Prostate gland (tissue), 2 donors: Measurements from ENCODE around the gene PIK3C2G. TPM values are rescaled to one million over a fixed set of nuclear protein-coding genes. Genes with fewer than 3 reads are reported as not detected.

ENCODE experiments used
- DNase-seq: peaks from one replicate; pipeline ENCODE4 v3.0.0-alpha.2; 2019; ENCODE audit warnings: low spot score
- H3K27ac ChIP-seq, 2 donors: fragments of 200-600 bp; sonication (generic); 2 replicates each; pipeline ENCODE4 v1.5.1; 2017 to 2019
- H3K27me3 ChIP-seq: fragments of 200-600 bp; sonication (generic); replicated peaks from 2 replicates; pipeline ENCODE4 v1.5.1; 2019; ENCODE audit not compliant: insufficient read depth
- H3K36me3 ChIP-seq, 2 donors: fragments of 200-600 bp; sonication (generic); 1 replicate in 1 of 2; 2 replicates in 1 of 2; pipeline versions ENCODE4 v1.5.1 to v1.8.1; 2017 to 2019
- H3K4me1 ChIP-seq: fragments of 200-600 bp; sonication (generic); replicated peaks from 2 replicates; pipeline ENCODE4 v1.5.1; 2019
- H3K4me3 ChIP-seq, 2 donors: fragments of 200-600 bp; sonication (generic); 2 replicates each; pipeline ENCODE4 v1.5.1; 2017 to 2019
- H3K9me3 ChIP-seq: fragments of 200-600 bp; sonication (generic); 2 replicates; pipeline ENCODE4 v1.5.1; 2017
- POLR2A ChIP-seq: fragments of 450-650 bp; IDR thresholded peaks from one replicate; pipeline ENCODE4 v1.6.1; 2016; ENCODE audit warnings: antibody characterized with exemption, mild to moderate bottlenecking
- POLR2AphosphoS5 ChIP-seq: sonication (generic); formaldehyde crosslinking; IDR thresholded peaks from one replicate; pipeline ENCODE4 v1.6.1; 2017; ENCODE audit warnings: antibody characterized with exemption
- WGBS: methylation state at CpG from one replicate; pipeline ENCODE4 v1.1.5; 2018; 5-methylcytosine and 5-hydroxymethylcytosine counted together
- intact Hi-C: fragments of 100-400 bp; cut with DNase I; formaldehyde crosslinking; loops from one replicate; pipeline ENCODE4 v1.14.2; 2022
- total RNA-seq, 2 donors: library from RNA; depleted of rRNA; stranded (reverse); fragments of >200 nt; gene quantifications; one replicate each; pipeline ENCODE4 v1.1.0, GENCODE V29; 2016
- TF ChIP-seq, protein P1 (sequence below), 4 experiments: fragments of 200-600 bp in 2 of 4; fragments of 450-650 bp in 2 of 4; sonication (generic) in 2 of 4; IDR thresholded peaks; 1 replicate in 3 of 4; 2 replicates in 1 of 4; pipeline ENCODE4 v1.5.1; 2016 to 2019; ENCODE audit warnings: antibody characterized with exemption in 4 of 4, mild to moderate bottlenecking in 2 of 4, moderate library complexity in 2 of 4

The PIK3C2G gene
- total RNA-seq, 2 donors from 2014 or later = 1.4 to 2.1 TPM

DNA sequence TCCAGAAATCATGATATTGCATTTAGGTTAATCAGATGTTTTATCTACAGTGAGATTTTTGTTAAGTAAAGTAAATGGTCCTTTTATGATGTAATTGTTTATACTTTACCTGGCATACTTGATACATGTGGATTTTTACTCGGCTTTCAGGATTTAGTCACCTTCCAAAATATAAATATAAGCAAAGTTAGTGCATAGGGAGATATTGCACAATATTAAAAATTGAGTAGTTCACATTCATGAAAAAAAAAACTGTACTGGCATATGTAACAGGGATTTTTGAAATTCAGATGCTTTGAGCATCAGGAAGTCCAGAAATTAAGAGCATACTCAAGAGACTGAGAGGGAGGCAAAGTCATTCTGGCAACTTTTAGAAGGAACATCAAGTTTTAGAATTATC lies 303.0 kb downstream of the PIK3C2G start:
- TF ChIP-seq, protein P1, sequence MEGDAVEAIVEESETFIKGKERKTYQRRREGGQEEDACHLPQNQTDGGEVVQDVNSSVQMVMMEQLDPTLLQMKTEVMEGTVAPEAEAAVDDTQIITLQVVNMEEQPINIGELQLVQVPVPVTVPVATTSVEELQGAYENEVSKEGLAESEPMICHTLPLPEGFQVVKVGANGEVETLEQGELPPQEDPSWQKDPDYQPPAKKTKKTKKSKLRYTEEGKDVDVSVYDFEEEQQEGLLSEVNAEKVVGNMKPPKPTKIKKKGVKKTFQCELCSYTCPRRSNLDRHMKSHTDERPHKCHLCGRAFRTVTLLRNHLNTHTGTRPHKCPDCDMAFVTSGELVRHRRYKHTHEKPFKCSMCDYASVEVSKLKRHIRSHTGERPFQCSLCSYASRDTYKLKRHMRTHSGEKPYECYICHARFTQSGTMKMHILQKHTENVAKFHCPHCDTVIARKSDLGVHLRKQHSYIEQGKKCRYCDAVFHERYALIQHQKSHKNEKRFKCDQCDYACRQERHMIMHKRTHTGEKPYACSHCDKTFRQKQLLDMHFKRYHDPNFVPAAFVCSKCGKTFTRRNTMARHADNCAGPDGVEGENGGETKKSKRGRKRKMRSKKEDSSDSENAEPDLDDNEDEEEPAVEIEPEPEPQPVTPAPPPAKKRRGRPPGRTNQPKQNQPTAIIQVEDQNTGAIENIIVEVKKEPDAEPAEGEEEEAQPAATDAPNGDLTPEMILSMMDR (IDR thresholded peaks at IDR 0.05) = no peak
- TF ChIP-seq POLR2AphosphoS5 = no peak
- TF ChIP-seq POLR2A = no peak
- 78% methylated on average over 1 of the region's 1 CpG for WGBS
- intact Hi-C loops = no loop called here

DNA sequence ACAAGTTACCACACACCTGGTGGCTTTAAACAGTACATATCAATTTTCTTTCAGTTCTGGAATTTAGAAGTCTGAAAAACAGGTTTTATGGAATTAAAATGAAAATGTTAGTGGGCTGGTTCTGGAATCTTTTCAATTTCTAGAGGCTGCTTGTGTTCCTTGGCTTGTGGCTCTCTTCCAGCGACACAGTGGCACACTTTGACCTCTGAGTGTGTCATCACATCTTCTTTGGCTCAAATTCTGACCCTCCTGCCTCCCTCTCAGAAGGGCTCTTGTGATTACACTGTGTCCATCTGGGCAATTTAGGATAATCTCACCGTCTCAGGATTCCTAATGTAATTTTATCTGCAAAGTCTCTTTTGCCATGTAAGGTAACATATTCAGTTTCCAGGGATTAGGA lies 306.5 kb downstream of the PIK3C2G start:
- Histone ChIP-seq H3K27ac (no peak overlapping the region), H3K27me3 (no peaks in the 10 kb centered on the region), H3K4me3 (no peak overlapping the region), H3K4me1 (no peaks in the 10 kb centered on the region), H3K9me3 (no peaks in the 10 kb centered on the region), H3K36me3 (no peaks in the 10 kb centered on the region)
- no peak for DNase-seq
- WGBS = 58% methylated on average over 2 of the region's 2 CpGs
- TF ChIP-seq, protein P1 (IDR thresholded peaks at IDR 0.05) = no peak
- TF ChIP-seq POLR2A = no peak
- no peak for TF ChIP-seq POLR2AphosphoS5
- intact Hi-C loops = no loop called here

More for the DNA sequence above, 303.0 kb downstream of the PIK3C2G start:
- H3K27ac ChIP-seq = no peak overlapping the region
- no peaks in the 10 kb centered on the region for H3K4me1 ChIP-seq
- H3K9me3 ChIP-seq = no peaks in the 10 kb centered on the region
- H3K36me3 ChIP-seq = no peaks in the 10 kb centered on the region
- no peak overlapping the region for H3K4me3 ChIP-seq
- H3K27me3 ChIP-seq = no peaks in the 10 kb centered on the region
- no peak for DNase-seq

DNA sequence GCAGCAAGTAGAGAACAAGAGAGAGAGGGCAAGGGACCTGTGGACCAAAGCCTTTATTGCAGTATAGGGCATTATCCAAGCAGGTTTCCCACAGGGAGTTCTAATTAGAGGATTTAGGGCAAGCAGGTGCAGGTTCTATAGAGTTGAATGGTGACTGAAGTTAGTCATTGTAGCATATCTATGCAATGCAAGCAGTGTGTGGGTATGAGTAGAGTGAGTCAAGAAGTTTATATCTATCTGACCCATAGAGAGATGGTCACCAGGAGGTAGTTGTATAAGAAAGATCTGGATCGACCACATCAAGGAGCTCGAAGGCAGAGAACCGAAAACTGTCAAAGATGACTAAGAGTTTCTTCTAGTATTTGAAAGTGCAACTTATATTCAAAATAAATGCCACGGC lies 309.2 kb downstream of the PIK3C2G start:
- H3K4me1 ChIP-seq = no peaks in the 10 kb centered on the region
- 96% methylated on average over 4 of the region's 4 CpGs for WGBS
- intact Hi-C loops = no loop called here

DNA sequence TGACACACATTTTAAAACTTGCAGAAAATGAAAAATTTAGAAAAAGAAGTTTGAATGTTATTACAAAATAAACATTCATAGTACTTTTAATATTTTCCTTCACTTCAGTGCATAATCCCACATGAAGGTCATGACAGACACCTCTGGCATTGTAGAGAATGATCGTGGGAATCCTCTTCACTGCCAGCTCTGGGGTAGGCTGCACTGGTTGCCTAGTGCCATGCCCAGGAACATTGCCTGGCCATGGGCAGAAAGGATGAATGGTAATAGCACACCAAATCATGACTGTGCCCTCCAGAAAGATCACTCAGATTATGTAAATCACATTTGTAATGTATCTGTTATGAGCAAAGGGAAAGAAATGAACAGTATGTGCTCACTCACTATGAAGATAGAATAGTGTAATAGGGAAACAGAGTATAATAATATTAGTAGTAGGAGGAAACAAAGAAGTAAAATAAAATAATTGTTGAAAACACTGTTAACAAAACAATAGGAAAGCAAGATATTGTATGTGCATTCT lies 314.8 kb downstream of the PIK3C2G start:
- Histone ChIP-seq H3K4me1 (no peaks in the 10 kb centered on the region), H3K9me3 (no peaks in the 10 kb centered on the region), H3K36me3 (no peaks in the 10 kb centered on the region), H3K4me3 (no peak overlapping the region), H3K27ac (no peak overlapping the region), H3K27me3 (no peaks in the 10 kb centered on the region)
- DNase-seq = no peak
- 68% methylated on average over 1 of the region's 1 CpG for WGBS
- TF ChIP-seq POLR2AphosphoS5 = no peak
- TF ChIP-seq, protein P1 (IDR thresholded peaks at IDR 0.05) = no peak
- no peak for TF ChIP-seq POLR2A
- intact Hi-C loops = no loop called here

More for the DNA sequence above, 309.2 kb downstream of the PIK3C2G start:
- TF ChIP-seq POLR2A (no peak), POLR2AphosphoS5 (no peak)
- TF ChIP-seq, protein P1 (IDR thresholded peaks at IDR 0.05) = no peak
- Histone ChIP-seq H3K27me3 (no peaks in the 10 kb centered on the region), H3K9me3 (no peaks in the 10 kb centered on the region), H3K27ac (no peak overlapping the region), H3K36me3 (no peaks in the 10 kb centered on the region), H3K4me3 (no peak overlapping the region)
- DNase-seq = no peak

DNA sequence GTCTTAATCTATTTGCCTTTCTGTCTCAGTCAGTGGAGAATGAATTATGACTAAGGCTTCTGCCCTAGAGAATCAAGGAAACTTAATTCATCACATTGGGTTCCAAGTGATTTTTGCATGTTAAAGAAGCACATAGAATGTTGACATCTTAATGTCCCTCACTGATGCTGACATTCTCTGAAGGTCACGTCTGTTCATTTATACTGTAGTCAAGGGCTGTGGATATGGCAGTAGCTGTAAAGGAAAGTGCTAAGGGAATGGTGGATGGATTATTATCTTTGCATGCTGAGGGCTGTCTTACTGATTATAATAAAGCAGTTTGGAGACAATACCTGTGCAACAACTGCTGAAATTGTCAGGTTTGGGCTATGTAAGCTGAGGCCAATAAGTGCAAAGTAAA lies 315.3 kb downstream of the PIK3C2G start:
- WGBS = 88% methylated on average over 1 of the region's 1 CpG
- no peak overlapping the region for H3K4me3 ChIP-seq
- H3K27me3 ChIP-seq = no peaks in the 10 kb centered on the region
- H3K27ac ChIP-seq = no peak overlapping the region
- intact Hi-C loops = no loop called here
- DNase-seq = no peak
- H3K9me3 ChIP-seq = no peaks in the 10 kb centered on the region
- H3K4me1 ChIP-seq = no peaks in the 10 kb centered on the region
- no peak for TF ChIP-seq POLR2AphosphoS5
- H3K36me3 ChIP-seq = no peaks in the 10 kb centered on the region
